HL-60 (cell line): ENCODE measurements around the gene SOCS3.

Experiments
- DNase-seq, 2 experiments: peaks; one replicate each; pipeline ENCODE4 v3.0.0-alpha.2; 2010 to 2020; ENCODE audit warnings: low read depth in 1 of 2, low spot score in 1 of 2
- H3K27ac ChIP-seq: fragments of 250-450 bp; sonication (Bioruptor Pico); replicated peaks from 2 replicates; pipeline ENCODE4 v1.5.1; 2020; ENCODE audit warnings: mild to moderate bottlenecking, moderate library complexity
- H3K27me3 ChIP-seq: fragments of 250-450 bp; sonication (Bioruptor Pico); 2 replicates; pipeline ENCODE4 v1.5.1; 2021; ENCODE audit warnings: mild to moderate bottlenecking, moderate library complexity; ENCODE audit not compliant: insufficient read depth, poor library complexity, severe bottlenecking
- H3K4me3 ChIP-seq: replicated peaks from 2 replicates; pipeline ENCODE4 v1.5.1; 2011; ENCODE audit warnings: mild to moderate bottlenecking, control low read depth, low read length; ENCODE audit not compliant: insufficient read depth
- CTCF ChIP-seq: IDR thresholded peaks from one replicate; pipeline ENCODE4 v1.5.1; 2011; ENCODE audit warnings: low read length, control low read depth, inconsistent platforms; ENCODE audit not compliant: insufficient read depth
- GABPA ChIP-seq: IDR thresholded peaks from 2 replicates; pipeline ENCODE4 v1.6.1; 2012; ENCODE audit warnings: low read depth
- POLR2AphosphoS5 ChIP-seq: IDR thresholded peaks from 2 replicates; pipeline ENCODE4 v1.6.1; 2012; ENCODE audit warnings: low read depth
- REST ChIP-seq: IDR thresholded peaks from 2 replicates; pipeline ENCODE4 v1.6.1; 2012; ENCODE audit warnings: low read depth; ENCODE audit not compliant: insufficient replicate concordance
- SPI1 ChIP-seq: IDR thresholded peaks from 2 replicates; pipeline ENCODE4 v1.6.1; 2012; ENCODE audit warnings: low read depth, mild to moderate bottlenecking, borderline replicate concordance

SOCS3 gene

DNA sequence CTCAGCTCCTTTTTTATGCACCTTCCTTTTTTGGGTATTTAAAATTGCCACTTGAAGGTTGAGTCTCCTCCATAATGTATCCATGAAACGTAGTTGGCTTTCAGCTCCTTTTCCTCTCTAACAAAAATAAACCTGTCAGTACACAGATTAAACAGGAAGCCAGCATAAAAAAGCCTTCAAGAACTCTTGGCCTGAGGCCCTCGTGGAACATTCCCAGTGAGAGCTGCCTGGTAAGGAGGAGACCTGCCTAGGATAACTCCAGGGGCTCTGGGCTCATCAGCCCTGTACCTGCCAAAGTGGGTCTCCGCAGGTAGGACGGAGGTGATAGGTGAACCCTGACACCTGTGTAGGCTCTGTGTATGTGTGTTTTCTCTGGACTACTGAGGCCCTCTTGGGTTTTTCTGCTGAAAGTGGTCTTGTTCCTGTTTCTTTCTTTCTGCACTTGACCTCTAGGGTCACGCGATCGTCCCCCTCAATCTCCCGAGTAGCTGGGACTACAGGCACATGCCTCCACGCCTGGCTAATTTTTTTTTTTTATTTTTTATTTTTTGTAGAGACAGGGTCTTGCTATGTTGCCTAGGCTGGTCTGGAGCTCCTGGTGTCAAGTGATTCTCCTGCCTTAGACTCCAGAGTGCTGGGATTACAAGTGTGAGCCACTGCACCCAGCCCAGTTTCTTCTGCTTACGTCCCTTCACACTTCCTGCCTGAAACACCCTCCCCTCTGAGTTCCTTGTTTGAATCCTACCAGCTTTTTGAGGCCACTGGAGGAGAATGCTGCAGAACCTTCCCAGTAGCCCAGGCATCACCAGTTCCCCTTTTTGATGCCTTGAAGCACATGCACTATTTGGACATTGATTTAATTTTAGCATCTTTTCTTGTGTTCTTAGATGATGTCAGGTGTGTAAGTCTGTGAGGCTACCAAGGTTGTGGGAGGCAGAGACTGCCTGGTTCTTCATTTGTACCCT, 28.4 kb upstream of the SOCS3 start:
- Histone ChIP-seq H3K27ac (peak overlapping the region; percentile 73), H3K4me3 (no peak overlapping the region), H3K27me3 (no peaks in the 10 kb centered on the region)
- DNase-seq = peak; percentile 73 to 93
- TF ChIP-seq GABPA = no peak
- peak; percentile 99 for TF ChIP-seq SPI1
- no peak for TF ChIP-seq REST
- no peak for TF ChIP-seq POLR2AphosphoS5

DNA sequence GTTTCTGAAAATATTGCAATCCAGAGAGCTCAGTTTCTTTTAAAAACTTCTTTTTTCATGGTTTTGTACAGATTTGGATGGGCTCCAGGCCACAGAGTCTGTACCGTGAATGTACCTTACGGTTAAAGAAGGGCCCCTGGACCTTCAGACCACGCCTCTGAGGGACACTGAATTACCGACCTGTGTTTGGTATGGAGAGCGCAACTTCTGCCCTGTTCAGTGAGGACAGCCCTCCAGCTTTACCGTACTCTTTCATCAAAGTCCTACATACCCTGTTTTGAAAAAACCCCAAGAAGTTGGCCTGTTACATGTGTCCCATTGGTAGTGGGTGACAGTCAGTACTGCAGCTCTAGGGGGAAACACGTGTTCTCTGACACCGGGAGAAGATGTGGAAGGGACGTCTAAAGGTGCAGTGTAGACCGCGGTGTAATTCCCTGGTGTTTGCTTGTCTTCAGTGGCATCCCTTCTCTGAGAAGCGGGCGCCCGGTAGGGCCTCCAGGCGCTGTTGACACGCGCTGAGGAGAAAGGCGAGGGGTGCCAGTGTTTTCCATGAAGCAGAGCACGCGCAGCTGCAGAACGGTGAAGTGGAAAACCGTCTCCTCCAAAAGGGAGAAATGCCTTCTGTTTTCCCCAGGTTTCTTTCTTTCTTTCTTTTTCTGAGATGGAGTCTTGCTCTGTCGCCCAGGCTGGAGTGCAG, 24.8 kb upstream of the SOCS3 start:
- Histone ChIP-seq H3K27ac (peak overlapping the region; percentile 73), H3K4me3 (0 out of 2 replicates have a peak overlapping the region, but pooled peaks have one; percentile 3), H3K27me3 (no peaks in the 10 kb centered on the region)
- DNase-seq = peak in 1 of 2 experiments; percentile 40
- TF ChIP-seq GABPA (no peak), SPI1 (no peak), REST (no peak), CTCF (no peak), POLR2AphosphoS5 (no peak)

- no peak overlapping the region for H3K4me3 ChIP-seq
- H3K27ac ChIP-seq = peak overlapping the region; percentile 73
- TF ChIP-seq POLR2AphosphoS5 (peak; percentile 63; the same call in 1 of the 2 replicates), REST (no peak), SPI1 (peak; percentile 51; the same call in 1 of the 2 replicates)
- DNase-seq = peak; percentile 76 to 95
- H3K27me3 ChIP-seq = no peaks in the 10 kb centered on the region
These were observed 24.0 kb upstream of the SOCS3 start for GRCh38 chr17:78383725-78384471.
